H1 (cell line): Measurements from ENCODE around the gene RPUSD1. TPM values are rescaled to one million over a fixed set of nuclear protein-coding genes. Genes with fewer than 3 reads are reported as not detected.

Experiments used
- EGR1 ChIP-seq: IDR thresholded peaks from 2 replicates; pipeline ENCODE4 v1.6.1; 2011; ENCODE audit warnings: low read depth, low read length, borderline replicate concordance
- EP300 ChIP-seq, 2 experiments: IDR thresholded peaks; 1 replicate in 1 of 2; 2 replicates in 1 of 2; pipeline ENCODE4 v1.6.1; 2011 to 2012; ENCODE audit warnings: low read depth in 2 of 2, low read length in 2 of 2, mild to moderate bottlenecking in 2 of 2, borderline replicate concordance in 1 of 2, inconsistent platforms in 1 of 2, moderate library complexity in 1 of 2
- MAFK ChIP-seq: IDR thresholded peaks from 2 replicates; pipeline ENCODE4 v1.6.1; 2012; ENCODE audit warnings: low read depth, mild to moderate bottlenecking, improper control_type of control experiment, low read length
- NANOG ChIP-seq: IDR thresholded peaks from 2 replicates; pipeline ENCODE4 v1.6.1; 2011; ENCODE audit warnings: low read length, low read depth, mild to moderate bottlenecking, inconsistent platforms; ENCODE audit not compliant: insufficient read depth, poor library complexity, severe bottlenecking
- RBBP5 ChIP-seq: IDR thresholded peaks from 2 replicates; pipeline ENCODE4 v1.7.1; 2012; ENCODE audit warnings: low read depth, mild to moderate bottlenecking, inconsistent platforms, low read length, moderate library complexity, borderline replicate concordance
- TBP ChIP-seq: IDR thresholded peaks from 2 replicates; pipeline ENCODE4 v1.6.1; 2011; ENCODE audit warnings: low read depth, low read length, improper control_type of control experiment
- ZNF274 ChIP-seq: IDR thresholded peaks from 2 replicates; pipeline ENCODE4 v1.7.0; 2012; ENCODE audit warnings: low read length, borderline replicate concordance; ENCODE audit errors: extremely low read depth
- polyA plus RNA-seq, 7 experiments: library from polyadenylated mRNA; depleted of rRNA in 3 of 7; stranded (reverse) in 5 of 7; unstranded in 2 of 7; fragments of >200 nt in 5 of 7; fragments of 200-250 nt in 2 of 7; gene quantifications; 1 replicate in 5 of 7; 2 replicates in 1 of 7; 4 replicates in 1 of 7; pipeline versions ENCODE4 v1.2.1 to v1.2.3, GENCODE V29; 2011 to 2013; ENCODE audit warnings: missing spikeins in 2 of 7, mixed read lengths in 2 of 7
- total RNA-seq: library from RNA; stranded (reverse); fragmentation: NEBNext Ultra II Directional; extraction: Animal tissue kit (Norgen Biotek cat#: 25700); gene quantifications from 2 replicates; pipeline ENCODE4 v1.2.1, GENCODE V29; 2021
- TF ChIP-seq, protein P1 (sequence below): fragments of 300-600 bp; sonication (generic); IDR thresholded peaks from 2 replicates; pipeline ENCODE4 v1.7.1; 2012; ENCODE audit warnings: low read length, moderate library complexity, mild to moderate bottlenecking, inconsistent platforms; ENCODE audit not compliant: insufficient replicate concordance

Gene RPUSD1
- total and polyA plus RNA-seq, 2 of the 8 experiments (the other 6 are each of a cell fraction or from before 2014, with no cell fraction given) = 32.2 to 61.8 TPM

DNA sequence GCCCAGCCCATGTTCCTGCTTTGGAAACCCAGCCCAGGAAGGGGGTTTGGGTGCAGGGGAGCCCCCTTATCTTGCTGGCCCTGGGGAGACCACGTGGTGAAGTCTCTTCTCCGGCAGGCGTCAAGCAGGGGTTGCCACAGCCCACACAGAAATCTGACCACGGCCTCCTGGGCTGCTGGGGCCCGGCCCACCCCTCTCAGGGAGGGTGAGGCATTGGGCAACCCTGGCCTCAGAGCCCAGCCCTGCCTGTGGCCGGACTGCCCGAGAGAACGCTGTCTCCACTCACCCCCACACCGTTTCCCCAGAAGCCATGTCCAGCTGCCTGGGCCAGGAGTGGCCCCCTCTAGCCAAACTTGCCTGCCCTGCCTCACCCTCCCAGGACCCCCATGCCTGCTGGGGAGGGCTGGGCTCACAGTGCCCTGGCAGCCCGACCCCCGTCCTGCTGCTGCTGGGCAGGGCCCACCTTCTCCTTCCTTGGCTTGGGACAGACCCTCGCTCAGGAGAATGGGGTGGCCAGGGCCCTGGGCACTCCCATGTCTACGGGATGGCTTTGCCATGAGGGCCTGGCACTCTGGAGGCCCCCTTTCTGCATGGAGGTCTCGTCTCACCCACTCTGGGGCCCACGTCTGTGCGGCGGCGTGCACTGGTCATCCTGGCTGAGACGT lies 6.7 kb downstream of the RPUSD1 start (continued):
- TF ChIP-seq, protein P1, sequence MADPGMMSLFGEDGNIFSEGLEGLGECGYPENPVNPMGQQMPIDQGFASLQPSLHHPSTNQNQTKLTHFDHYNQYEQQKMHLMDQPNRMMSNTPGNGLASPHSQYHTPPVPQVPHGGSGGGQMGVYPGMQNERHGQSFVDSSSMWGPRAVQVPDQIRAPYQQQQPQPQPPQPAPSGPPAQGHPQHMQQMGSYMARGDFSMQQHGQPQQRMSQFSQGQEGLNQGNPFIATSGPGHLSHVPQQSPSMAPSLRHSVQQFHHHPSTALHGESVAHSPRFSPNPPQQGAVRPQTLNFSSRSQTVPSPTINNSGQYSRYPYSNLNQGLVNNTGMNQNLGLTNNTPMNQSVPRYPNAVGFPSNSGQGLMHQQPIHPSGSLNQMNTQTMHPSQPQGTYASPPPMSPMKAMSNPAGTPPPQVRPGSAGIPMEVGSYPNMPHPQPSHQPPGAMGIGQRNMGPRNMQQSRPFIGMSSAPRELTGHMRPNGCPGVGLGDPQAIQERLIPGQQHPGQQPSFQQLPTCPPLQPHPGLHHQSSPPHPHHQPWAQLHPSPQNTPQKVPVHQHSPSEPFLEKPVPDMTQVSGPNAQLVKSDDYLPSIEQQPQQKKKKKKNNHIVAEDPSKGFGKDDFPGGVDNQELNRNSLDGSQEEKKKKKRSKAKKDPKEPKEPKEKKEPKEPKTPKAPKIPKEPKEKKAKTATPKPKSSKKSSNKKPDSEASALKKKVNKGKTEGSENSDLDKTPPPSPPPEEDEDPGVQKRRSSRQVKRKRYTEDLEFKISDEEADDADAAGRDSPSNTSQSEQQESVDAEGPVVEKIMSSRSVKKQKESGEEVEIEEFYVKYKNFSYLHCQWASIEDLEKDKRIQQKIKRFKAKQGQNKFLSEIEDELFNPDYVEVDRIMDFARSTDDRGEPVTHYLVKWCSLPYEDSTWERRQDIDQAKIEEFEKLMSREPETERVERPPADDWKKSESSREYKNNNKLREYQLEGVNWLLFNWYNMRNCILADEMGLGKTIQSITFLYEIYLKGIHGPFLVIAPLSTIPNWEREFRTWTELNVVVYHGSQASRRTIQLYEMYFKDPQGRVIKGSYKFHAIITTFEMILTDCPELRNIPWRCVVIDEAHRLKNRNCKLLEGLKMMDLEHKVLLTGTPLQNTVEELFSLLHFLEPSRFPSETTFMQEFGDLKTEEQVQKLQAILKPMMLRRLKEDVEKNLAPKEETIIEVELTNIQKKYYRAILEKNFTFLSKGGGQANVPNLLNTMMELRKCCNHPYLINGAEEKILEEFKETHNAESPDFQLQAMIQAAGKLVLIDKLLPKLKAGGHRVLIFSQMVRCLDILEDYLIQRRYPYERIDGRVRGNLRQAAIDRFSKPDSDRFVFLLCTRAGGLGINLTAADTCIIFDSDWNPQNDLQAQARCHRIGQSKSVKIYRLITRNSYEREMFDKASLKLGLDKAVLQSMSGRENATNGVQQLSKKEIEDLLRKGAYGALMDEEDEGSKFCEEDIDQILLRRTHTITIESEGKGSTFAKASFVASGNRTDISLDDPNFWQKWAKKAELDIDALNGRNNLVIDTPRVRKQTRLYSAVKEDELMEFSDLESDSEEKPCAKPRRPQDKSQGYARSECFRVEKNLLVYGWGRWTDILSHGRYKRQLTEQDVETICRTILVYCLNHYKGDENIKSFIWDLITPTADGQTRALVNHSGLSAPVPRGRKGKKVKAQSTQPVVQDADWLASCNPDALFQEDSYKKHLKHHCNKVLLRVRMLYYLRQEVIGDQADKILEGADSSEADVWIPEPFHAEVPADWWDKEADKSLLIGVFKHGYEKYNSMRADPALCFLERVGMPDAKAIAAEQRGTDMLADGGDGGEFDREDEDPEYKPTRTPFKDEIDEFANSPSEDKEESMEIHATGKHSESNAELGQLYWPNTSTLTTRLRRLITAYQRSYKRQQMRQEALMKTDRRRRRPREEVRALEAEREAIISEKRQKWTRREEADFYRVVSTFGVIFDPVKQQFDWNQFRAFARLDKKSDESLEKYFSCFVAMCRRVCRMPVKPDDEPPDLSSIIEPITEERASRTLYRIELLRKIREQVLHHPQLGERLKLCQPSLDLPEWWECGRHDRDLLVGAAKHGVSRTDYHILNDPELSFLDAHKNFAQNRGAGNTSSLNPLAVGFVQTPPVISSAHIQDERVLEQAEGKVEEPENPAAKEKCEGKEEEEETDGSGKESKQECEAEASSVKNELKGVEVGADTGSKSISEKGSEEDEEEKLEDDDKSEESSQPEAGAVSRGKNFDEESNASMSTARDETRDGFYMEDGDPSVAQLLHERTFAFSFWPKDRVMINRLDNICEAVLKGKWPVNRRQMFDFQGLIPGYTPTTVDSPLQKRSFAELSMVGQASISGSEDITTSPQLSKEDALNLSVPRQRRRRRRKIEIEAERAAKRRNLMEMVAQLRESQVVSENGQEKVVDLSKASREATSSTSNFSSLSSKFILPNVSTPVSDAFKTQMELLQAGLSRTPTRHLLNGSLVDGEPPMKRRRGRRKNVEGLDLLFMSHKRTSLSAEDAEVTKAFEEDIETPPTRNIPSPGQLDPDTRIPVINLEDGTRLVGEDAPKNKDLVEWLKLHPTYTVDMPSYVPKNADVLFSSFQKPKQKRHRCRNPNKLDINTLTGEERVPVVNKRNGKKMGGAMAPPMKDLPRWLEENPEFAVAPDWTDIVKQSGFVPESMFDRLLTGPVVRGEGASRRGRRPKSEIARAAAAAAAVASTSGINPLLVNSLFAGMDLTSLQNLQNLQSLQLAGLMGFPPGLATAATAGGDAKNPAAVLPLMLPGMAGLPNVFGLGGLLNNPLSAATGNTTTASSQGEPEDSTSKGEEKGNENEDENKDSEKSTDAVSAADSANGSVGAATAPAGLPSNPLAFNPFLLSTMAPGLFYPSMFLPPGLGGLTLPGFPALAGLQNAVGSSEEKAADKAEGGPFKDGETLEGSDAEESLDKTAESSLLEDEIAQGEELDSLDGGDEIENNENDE = no peak
- TF ChIP-seq NANOG (no peak), EP300 (IDR thresholded peaks at IDR 0.05; ENCODE audit: borderline replicate concordance in 1 of 2, low read depth in 2 of 2, low read length in 2 of 2) (no peak), ZNF274 (no peak), RBBP5 (no peak), TBP (no peak), MAFK (no peak), EGR1 (no peak)
